ENCODE data around the gene HDHD5.

GRCh38 chr22:17137861-17138425 is 21.1 kb downstream of the HDHD5 start:
- TF ChIP-seq CTCF (CRISPR knock-in tag; IDR thresholded peaks at IDR 0.05) (no peak), CEBPB (IDR thresholded peaks at IDR 0.05; ENCODE audit: borderline replicate concordance, low read depth, low read length) (no peak), SMC3 (IDR thresholded peaks at IDR 0.05; ENCODE audit: low read length) (no peak), ZBTB33 (CRISPR knock-in tag; IDR thresholded peaks at IDR 0.05) (no peak)

Data from HepG2 (cell line).